Esophagus muscularis mucosa (tissue), 4 donors: ENCODE results near the gene SPHKAP.

Experiments used
- CTCF ChIP-seq, 3 experiments: fragments of 200-600 bp in 2 of 3; fragments of 450-650 bp in 1 of 3; sonication (generic) in 2 of 3; IDR thresholded peaks; one replicate each; pipeline ENCODE4 v1.5.1; 2017 to 2019; ENCODE audit warnings: antibody characterized with exemption in 3 of 3, mild to moderate bottlenecking in 2 of 3, moderate library complexity in 1 of 3
- EP300 ChIP-seq: sonication (generic); formaldehyde crosslinking; IDR thresholded peaks from one replicate; pipeline ENCODE4 v1.6.1; 2017; ENCODE audit warnings: antibody characterized with exemption
- POLR2A ChIP-seq: fragments of 450-650 bp; IDR thresholded peaks from one replicate; pipeline ENCODE4 v1.6.1; 2017; ENCODE audit warnings: antibody characterized with exemption, moderate library complexity, mild to moderate bottlenecking, low read depth
- POLR2AphosphoS5 ChIP-seq, 2 donors: sonication (generic); formaldehyde crosslinking; IDR thresholded peaks; one replicate each; pipeline ENCODE4 v1.6.1; 2017; ENCODE audit warnings: antibody characterized with exemption in 2 of 2

- TF ChIP-seq POLR2A: no peak
- TF ChIP-seq CTCF (IDR thresholded peaks at IDR 0.05): no peak
- TF ChIP-seq POLR2AphosphoS5 (IDR thresholded peaks at IDR 0.05): no peak
- no peak for TF ChIP-seq EP300
Observed at GRCh38 chr2:227939271-227940027, 242.0 kb downstream of the SPHKAP start.
